Heart left ventricle (tissue), 16 donors: ENCODE results near the gene IMMP2L. TPM values are rescaled to one million over a fixed set of nuclear protein-coding genes. Genes with fewer than 3 reads are reported as not detected.

Experiments
- ATAC-seq, 4 donors: fragments of 200-7000 bp; cut with Tn5 transposase; one replicate each; pipeline ENCODE4 v1.9.1; 2020 to 2022; ENCODE audit warnings: moderate library complexity in 4 of 4, mild to moderate bottlenecking in 3 of 4, moderate number of reproducible peaks in 1 of 4
- DNase-seq, 5 donors: peaks; one replicate each; pipeline ENCODE4 v3.0.0-alpha.2; 2020
- H3K27ac ChIP-seq, 12 donors: fragments of 200-600 bp; sonication (generic) in 4 of 12; one replicate each; pipeline versions ENCODE4 v1.5.0 to v1.8.0; 2016 to 2022; ENCODE audit warnings: mild to moderate bottlenecking in 2 of 12
- H3K27me3 ChIP-seq, 9 donors: fragments of 200-600 bp; sonication (generic) in 2 of 9; one replicate each; pipeline versions ENCODE4 v1.5.1 to v1.8.0; 2016 to 2022; ENCODE audit warnings: mild to moderate bottlenecking in 3 of 9
- H3K36me3 ChIP-seq, 9 donors: fragments of 200-600 bp; sonication (generic) in 2 of 9; one replicate each; pipeline versions ENCODE4 v1.5.0 to v1.8.0; 2018 to 2022; ENCODE audit warnings: mild to moderate bottlenecking in 2 of 9
- H3K4me1 ChIP-seq, 12 donors: fragments of 200-600 bp; sonication (generic) in 4 of 12; one replicate each; pipeline versions ENCODE4 v1.5.0 to v1.8.0; 2016 to 2022; ENCODE audit warnings: mild to moderate bottlenecking in 3 of 12
- H3K4me3 ChIP-seq, 12 donors: fragments of 200-600 bp; sonication (generic) in 4 of 12; one replicate each; pipeline versions ENCODE4 v1.5.0 to v1.8.0; 2017 to 2022; ENCODE audit warnings: mild to moderate bottlenecking in 9 of 12, moderate library complexity in 4 of 12
- H3K9me3 ChIP-seq, 12 donors: fragments of 200-600 bp; sonication (generic) in 4 of 12; one replicate each; pipeline versions ENCODE4 v1.5.0 to v1.8.0; 2016 to 2022; ENCODE audit warnings: mild to moderate bottlenecking in 1 of 12
- CTCF ChIP-seq, 12 donors: fragments of 200-600 bp; sonication (generic) in 4 of 12; IDR thresholded peaks; one replicate each; pipeline versions ENCODE4 v1.5.0 to v1.8.0; 2018 to 2022; ENCODE audit warnings: antibody characterized with exemption in 12 of 12, mild to moderate bottlenecking in 5 of 12
- POLR2A ChIP-seq, 2 donors: fragments of 450-650 bp; IDR thresholded peaks; one replicate each; pipeline ENCODE4 v1.6.1; 2017; ENCODE audit warnings: antibody characterized with exemption in 2 of 2, mild to moderate bottlenecking in 2 of 2, moderate library complexity in 2 of 2
- WGBS, 4 donors: extraction: QIAGEN DNeasy Blood & Tissue Kit in 2 of 4; methylation state at CpG; one replicate each; pipeline versions ENCODE4 v1.1.5 to v1.1.7; 2013 to 2018; 5-methylcytosine and 5-hydroxymethylcytosine counted together
- intact Hi-C, 10 donors: fragments of 100-400 bp; cut with DNase I; formaldehyde crosslinking; loops; one replicate each; pipeline versions ENCODE4 v1.11.1 to v1.14.2; 2022
- polyA plus RNA-seq, 2 donors: library from polyadenylated mRNA; stranded (reverse); fragments of 200-250 nt; gene quantifications; one replicate each; pipeline ENCODE4 v1.2.3, GENCODE V29; 2013
- total RNA-seq, 9 donors: library from RNA; depleted of rRNA in 2 of 9; stranded (reverse); fragments of >200 nt in 2 of 9; fragmentation: NEBNext Ultra II Directional in 3 of 9; extraction: Animal tissue kit (Norgen Biotek cat#: 25700) in 3 of 9; gene quantifications; one replicate each; pipeline versions ENCODE4 v1.1.0 to v1.2.4, GENCODE V29; 2016 to 2023
- donor health status: ischemic (EF 13 %, LVEDD 7.1; RV severe dilation, severe dysfunction).
- donor health status: healthy with polysubstance abuse.
- donor health status: DM: no; HTN: yes; CAD: no.
- donor health status: DM: no; HTN: no; CAD: no.
- donor health status: ischemic (EF 25% LVEDD 6.9; RV normal size, moderate dysfunction).
- donor health status: ischemic (EF 25% LVEDD 5.7; RV mildly dilated, moderate dysfunction).
- donor health status: healthy.
- donor health status: DM: yes; HTN: yes; CAD: no.
- donor health status: ischemic (EF 35%, LVEDD 5.7; RV mildly dilated, moderate dysfunction).
- donor health status: nonischemic (EF 11% LVEDD 7.7; RV severe dilation, severe dysfunction).
- donor health status: DM: yes; HTN: yes; CAD: no.
- donor health status: PGD.
- donor health status: ischemic (EF 29% LVEDD 5.4; RV normal size, mild dysfunction).
- donor health status: nonischemic (EF 23%, LVEDD 6.1; RV moderate dilation, normal function).

IMMP2L gene
- total and polyA plus RNA-seq, 11 donors, result 5.1 to 17.2 (median 15.9) TPM

GRCh38 chr7:111063166-111063565, 499.1 kb downstream of the IMMP2L start:
- Histone ChIP-seq H3K9me3 (peaks cover 0 to 7% (median 0%) of the 10 kb centered on the region in 12 donors), H3K4me3 (no peak overlapping the region), H3K36me3 (no peaks in the 10 kb centered on the region), H3K27me3 (no peaks in the 10 kb centered on the region), H3K4me1 (peaks cover 0 to 8% (median 0%) of the 10 kb centered on the region in 12 donors), H3K27ac (no peak overlapping the region)
- WGBS, 4 donors, result 93 to 100% (median 98%) methylated on average over 1 of the region's 1 CpG
- DNase-seq (no peak), ATAC-seq (no peak)
- intact Hi-C loops, result no loop called here
- TF ChIP-seq CTCF (IDR thresholded peaks at IDR 0.05), result no peak
- no peak for TF ChIP-seq POLR2A (IDR thresholded peaks at IDR 0.05)

GRCh38 chr7:111059833-111060232, 502.5 kb downstream of the IMMP2L start:
- no peak for ATAC-seq
- Histone ChIP-seq H3K36me3 (no peaks in the 10 kb centered on the region), H3K27me3 (no peaks in the 10 kb centered on the region), H3K27ac (no peak overlapping the region), H3K9me3 (peaks cover 0 to 7% (median 0%) of the 10 kb centered on the region in 12 donors), H3K4me1 (no peaks in the 10 kb centered on the region), H3K4me3 (no peak overlapping the region)
- no peak for TF ChIP-seq CTCF (IDR thresholded peaks at IDR 0.05)
- TF ChIP-seq POLR2A (IDR thresholded peaks at IDR 0.05), result no peak
- no peak for DNase-seq
- intact Hi-C loops, result no loop called here

- no peak for ATAC-seq
- Histone ChIP-seq H3K4me1 (no peaks in the 10 kb centered on the region), H3K9me3 (no peaks in the 10 kb centered on the region), H3K36me3 (no peaks in the 10 kb centered on the region), H3K4me3 (no peak overlapping the region), H3K27me3 (no peaks in the 10 kb centered on the region), H3K27ac (no peak overlapping the region)
- no peak for DNase-seq
- 92 to 95% (median 94%) methylated on average over 4 of the region's 4 CpGs for WGBS, 4 donors
- intact Hi-C loops, result no loop called here
- no peak for TF ChIP-seq CTCF (IDR thresholded peaks at IDR 0.05)
- no peak for TF ChIP-seq POLR2A (IDR thresholded peaks at IDR 0.05)
Observed at GRCh38 chr7:111057066-111057465, 505.2 kb downstream of the IMMP2L start.

GRCh38 chr7:111056371-111056770, 505.9 kb downstream of the IMMP2L start:
- DNase-seq (no peak), ATAC-seq (no peak)
- Histone ChIP-seq H3K27ac (no peak overlapping the region), H3K4me3 (no peak overlapping the region), H3K27me3 (no peaks in the 10 kb centered on the region), H3K9me3 (no peaks in the 10 kb centered on the region), H3K4me1 (no peaks in the 10 kb centered on the region), H3K36me3 (no peaks in the 10 kb centered on the region)
- WGBS, 4 donors, result 95 to 100% (median 98%) methylated on average over 2 of the region's 2 CpGs
- intact Hi-C loops, result no loop called here
- TF ChIP-seq POLR2A (IDR thresholded peaks at IDR 0.05), result no peak
- TF ChIP-seq CTCF (IDR thresholded peaks at IDR 0.05), result no peak
